Measurements from ENCODE around the gene ESRRA. TPM values are rescaled to one million over a fixed set of nuclear protein-coding genes. Genes with fewer than 3 reads are reported as not detected.
A peak's percentile ranks its signal among the peaks of the same experiment; 100 is the strongest.

ESRRA gene
- total RNA-seq, 1 experiment from 2014 or later, result 16.2 TPM

DNA sequence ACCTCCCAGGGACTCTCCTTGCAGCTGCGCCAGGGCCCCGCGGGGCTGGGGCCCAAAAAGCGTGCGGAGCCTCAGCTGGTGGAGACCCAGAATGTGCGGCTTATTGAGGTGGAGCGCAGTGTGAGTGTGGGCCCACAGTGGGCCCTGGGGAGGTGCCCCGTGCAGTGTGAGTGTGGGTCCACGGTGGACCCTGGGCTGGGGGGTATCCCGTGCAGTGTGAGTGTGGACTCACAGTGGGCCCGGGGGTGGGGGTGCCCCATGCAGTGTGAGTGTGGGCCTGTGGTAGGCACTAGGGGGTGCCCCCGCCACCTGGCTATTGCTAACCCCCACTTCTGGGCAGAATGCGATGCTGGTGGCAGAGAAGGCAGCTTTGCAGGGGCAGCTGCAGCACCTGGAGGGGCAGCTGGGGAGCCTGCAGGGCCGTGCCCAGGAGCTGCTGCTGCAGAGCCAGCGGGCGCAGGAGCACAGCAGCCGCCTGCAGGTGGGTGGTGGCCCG, 45.9 kb downstream of the ESRRA start:
- DNase-seq (ENCODE audit: low spot score), result no peak

DNA sequence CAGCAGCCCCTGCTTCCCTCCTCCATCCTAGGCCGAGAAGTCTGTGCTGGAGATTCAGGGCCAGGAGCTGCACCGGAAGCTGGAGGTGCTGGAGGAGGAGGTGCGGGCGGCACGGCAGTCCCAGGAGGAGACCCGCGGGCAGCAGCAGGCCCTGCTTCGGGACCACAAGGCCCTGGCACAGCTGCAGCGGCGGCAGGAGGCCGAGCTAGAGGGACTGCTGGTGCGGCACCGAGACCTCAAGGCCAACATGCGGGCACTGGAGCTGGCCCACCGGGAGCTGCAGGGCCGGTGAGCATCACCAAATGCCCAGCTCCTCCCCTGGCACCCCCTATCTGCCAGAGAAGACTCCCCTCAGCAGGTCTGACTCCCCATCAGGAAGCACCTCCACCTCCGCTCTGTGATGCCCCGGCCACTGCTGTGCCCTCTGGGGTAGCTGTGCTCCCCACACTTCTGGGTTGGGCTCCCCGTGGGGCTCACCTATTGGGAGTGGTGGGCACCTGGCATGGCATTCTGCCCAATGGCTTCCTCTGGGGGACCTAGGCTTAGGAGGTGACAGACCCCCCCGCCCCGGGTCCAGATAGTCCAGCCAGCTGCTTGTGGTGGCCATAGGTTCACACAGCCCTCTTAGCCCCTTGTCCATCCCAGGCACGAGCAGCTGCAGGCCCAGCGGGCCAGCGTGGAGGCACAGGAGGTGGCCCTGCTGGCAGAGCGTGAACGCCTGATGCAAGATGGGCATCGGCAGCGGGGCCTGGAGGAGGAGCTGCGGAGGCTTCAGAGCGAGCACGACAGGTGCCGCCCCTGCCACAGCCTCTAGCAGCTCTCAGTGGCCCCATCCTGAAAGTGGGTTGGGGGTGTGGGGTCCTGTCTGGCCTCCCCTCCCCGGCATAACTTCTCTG, 47.0 kb downstream of the ESRRA start:
- DNase-seq (ENCODE audit: low spot score), result no peak

DNA sequence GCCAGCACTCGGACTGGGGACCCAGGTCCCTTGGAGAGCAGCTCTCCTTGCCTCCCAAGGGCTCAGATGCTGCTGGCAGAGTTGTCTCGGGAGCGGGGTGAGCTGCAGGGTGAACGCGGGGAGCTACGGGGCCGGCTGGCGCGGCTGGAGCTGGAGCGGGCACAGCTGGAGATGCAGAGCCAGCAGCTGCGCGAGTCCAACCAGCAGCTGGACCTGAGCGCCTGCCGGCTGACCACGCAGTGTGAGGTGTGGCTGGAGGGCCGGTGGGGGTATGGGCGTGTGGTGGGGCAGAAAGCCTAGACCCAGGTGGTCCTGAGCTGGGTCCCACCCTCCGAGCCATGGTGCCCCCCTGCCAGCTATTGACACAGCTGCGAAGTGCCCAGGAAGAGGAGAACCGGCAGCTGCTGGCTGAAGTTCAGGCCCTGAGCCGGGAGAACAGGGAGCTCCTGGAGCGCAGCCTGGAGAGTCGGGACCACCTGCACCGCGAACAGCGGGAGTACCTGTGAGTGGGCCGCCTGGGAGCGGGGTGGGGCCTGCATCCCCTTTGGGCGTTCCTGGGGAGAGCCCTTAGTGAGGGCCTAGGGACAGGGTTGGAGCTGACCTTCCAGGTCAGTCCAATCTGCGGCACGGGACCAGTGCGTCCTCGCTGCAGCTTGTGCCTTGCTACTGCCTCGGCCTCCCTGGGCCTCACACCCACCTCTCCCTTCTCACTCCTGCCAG, 47.8 kb downstream of the ESRRA start:
- DNase-seq (ENCODE audit: low spot score), result no peak

DNA sequence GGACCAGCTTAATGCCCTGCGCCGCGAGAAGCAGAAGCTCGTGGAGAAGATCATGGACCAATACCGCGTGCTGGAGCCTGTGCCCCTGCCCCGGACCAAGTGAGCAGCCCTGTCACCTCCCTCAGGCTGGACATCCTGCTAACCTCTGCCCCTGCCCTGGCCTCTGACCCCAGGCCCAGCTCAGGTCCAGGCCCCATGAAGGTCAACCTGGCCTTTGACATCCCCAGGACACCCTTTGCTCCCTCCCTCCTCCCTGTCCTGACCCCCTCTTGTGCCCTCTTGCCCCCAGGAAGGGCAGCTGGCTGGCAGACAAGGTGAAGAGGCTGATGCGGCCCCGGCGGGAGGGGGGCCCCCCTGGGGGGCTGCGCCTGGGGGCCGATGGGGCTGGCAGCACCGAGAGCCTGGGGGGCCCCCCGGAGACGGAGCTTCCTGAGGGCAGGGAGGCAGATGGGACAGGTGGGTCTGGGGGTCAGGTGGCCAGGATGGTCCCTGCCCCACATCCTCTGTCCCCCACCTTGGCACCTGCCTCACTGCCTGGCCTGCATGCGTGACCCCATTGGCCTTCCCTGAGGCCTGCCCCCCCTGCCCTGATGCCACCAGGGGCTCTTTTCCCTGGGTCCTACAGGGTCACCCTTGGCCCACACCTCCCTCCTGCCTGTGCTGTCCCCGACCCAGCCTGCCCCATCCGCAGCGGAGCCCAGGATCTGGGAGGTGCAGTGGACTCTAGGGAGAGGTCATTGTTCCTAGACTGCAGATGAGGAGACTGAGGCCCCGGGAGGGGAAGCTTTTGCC, 48.6 kb downstream of the ESRRA start:
- DNase-seq (ENCODE audit: low spot score), result no peak

DNA sequence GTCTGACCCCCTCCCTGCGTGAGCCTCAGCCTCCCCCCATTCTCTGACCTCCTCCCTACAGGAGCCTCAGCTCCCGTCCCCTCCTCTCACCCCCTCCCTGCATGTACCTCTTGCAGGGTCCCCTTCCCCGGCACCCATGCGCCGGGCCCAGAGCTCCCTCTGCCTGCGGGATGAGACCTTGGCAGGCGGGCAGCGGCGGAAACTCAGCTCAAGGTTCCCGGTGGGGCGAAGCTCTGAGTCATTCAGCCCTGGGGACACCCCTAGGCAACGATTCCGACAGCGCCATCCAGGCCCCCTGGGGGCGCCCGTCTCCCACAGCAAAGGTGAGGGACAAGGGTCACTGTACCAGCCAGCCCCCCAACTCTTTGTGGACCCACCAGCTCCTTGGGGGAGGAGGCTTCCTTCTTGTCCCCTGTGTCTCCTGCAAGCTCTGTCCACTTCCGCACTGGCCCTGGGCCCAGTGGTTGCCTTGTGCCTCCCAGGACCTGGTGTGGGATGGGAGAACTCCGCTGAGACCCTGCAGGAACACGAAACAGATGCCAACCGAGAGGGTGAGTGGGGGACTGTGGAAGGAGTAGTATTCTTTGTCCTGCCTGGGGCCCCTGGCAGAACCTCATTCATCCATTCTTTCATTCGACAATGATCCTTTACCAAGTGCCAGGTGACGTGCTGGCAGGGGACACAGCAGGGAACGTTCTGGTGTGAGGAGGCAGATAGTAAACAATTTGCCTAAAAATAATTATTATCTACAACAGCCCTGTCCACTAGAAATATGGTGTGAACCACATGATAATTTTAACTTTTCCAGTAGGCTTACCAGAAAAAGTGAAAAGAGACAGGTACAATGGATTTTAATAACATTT, 50.0 kb downstream of the ESRRA start:
- DNase-seq (ENCODE audit: low spot score), result peak; percentile 81

DNA sequence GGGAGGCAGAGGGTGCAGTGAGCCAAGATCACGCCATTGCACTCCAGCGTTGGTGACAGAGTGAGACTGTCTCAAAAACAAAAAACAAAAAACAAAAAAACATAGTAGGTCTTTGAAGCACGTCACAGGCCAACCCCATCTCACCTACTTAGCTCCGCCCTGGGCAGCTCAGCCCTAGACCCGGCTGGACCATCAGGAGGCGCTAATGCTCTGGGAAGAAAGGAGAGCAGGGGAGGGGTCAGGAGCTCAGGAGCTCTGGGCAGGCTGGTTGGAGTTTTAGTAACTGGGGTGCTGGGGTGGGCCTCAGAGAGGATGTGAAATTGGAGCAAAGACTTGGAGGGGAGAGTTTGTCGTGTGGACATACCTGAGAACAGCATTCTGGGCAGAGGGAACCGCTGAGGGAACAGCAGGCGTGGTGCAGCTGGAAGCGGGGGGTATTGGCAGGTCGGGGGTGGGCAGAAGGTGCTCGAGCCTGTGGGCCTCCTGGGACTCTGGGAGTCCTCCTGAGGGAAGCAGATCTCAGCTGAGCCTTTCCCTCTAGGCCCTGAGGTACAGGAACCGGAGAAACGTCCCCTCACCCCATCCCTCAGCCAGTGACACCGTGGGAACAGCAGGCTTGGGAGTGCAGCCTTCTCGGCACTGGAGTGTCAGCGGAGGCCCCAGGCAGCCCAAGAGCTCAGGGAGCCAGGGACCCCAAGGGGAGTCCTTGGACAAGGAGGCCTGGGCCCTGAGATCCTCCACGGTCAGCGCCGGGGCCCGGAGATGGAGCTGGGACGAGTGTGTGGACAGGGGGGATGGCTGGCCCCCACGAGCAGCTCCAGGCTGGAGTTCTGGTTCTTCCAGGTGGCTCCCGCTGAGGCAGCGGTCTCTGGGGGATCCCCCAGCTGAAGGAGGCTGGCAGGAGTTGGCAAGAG, 51.4 kb downstream of the ESRRA start:
- DNase-seq (ENCODE audit: low spot score), result peak; percentile 59

DNA sequence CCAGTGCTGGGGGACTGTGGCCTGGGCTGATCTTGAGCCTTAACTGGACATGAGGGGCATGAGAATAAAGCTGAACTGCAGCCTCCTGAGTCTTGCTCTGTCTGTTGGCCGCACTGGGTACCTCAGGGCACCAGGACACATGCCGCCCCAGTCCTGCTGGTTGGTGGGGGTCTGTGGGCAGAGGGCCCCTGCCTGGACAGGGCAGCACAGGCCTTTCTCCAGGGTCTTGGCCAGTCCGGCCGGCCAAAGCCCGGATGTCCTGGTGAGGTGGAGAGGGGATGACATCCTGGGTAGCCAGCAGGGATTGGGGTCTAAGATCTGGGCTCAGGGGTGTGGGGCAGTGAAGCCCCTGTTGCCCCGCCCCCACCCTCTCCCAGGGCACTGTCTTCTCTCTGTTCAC, 52.1 kb downstream of the ESRRA start:
- DNase-seq (ENCODE audit: low spot score), result no peak

DNA sequence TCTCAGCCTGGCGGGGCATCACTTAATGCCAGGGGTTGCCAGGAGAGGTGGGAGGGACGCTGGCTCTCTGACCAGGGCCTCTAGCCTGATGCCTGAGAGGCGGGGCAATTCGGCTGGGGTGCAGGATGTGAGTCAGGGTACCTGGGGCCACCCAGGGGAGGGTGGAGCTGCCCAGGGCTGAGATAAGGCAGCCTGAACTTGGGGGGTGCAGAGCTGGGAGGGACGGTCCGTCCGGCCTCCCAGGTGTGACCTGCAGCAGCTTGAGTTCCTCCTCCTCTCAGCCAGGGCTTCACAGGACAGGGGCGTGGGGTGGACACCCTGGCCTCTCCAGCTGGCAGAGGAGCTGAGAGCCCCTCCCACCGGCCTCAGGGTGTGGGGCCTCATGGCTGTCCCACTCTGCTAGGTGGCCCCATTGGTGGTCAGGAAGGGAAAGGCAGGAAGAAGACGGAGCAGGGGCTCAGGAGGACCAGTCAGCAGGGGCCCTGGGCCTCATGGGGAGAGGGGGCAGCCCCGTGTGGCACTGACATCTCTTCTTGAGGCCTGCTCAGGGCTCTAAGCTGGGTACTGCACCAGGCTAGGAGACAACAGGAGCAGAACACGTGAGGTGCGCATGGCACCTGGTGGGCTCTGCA, 52.7 kb downstream of the ESRRA start:
- peak; percentile 53 for DNase-seq (ENCODE audit: low spot score)

DNA sequence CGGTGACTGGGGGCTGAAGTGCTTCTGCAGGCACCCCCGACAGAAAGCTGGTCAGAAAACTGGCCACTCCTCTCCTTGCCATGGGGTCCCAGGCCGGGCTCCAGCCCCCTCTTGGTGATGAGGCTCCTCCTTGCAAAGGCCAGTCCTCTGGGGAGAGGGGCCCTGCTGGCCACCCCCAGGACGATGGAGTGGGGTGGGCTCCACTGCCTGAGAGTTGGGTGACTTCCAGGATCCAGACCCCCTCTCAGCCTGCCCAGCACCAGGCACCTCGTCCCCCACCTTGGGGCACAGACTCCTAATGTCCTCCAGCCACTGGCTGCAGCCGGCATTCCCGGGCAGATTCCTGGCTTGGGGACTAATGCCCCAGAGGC, 53.2 kb downstream of the ESRRA start:
- no peak for DNase-seq (ENCODE audit: low spot score)

DNA sequence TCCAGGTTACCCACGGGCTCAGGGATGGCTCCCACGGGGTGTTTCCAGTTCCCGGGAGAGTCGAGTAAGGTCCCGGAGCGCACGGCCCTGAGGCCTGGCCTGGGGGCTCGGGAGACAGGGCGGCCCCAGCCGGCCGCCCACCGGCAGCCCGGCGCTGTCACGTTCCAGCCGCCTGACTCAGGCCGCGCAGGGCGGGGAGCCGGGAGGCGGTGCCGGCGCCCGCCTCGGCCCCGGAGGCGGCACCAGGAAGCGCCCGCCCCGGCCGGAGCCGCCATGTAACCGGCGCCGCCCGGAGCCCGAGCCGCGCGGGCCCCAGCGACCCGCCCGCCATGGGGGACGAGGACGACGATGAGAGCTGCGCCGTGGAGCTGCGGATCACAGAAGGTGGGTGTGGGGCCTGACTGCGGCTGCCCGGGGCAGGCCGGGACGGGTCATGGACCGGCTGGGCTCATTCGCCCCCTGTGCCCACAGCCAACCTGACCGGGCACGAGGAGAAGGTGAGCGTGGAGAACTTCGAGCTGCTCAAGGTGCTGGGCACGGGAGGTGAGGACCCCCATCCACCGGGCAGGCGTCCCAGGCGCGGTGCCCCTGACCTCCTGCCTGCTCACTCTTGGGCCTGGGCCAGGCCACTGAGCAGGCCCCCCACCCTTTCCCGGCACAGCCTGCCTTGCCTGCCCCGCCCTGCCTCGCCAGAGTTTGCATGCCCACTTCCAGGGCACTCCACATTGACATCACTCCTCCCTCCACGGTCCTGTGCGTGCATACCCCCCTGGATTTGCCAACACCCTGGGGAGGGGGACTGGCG, 53.8 kb downstream of the ESRRA start, which contains the start of gene RPS6KA4:
Gene RPS6KA4, plus strand, starts transcription at position 256 of the 805 bp plus-strand sequence. Its CDS starts 74 bp downstream, at position 330.
- DNase-seq (ENCODE audit: low spot score), result no peak

DNA sequence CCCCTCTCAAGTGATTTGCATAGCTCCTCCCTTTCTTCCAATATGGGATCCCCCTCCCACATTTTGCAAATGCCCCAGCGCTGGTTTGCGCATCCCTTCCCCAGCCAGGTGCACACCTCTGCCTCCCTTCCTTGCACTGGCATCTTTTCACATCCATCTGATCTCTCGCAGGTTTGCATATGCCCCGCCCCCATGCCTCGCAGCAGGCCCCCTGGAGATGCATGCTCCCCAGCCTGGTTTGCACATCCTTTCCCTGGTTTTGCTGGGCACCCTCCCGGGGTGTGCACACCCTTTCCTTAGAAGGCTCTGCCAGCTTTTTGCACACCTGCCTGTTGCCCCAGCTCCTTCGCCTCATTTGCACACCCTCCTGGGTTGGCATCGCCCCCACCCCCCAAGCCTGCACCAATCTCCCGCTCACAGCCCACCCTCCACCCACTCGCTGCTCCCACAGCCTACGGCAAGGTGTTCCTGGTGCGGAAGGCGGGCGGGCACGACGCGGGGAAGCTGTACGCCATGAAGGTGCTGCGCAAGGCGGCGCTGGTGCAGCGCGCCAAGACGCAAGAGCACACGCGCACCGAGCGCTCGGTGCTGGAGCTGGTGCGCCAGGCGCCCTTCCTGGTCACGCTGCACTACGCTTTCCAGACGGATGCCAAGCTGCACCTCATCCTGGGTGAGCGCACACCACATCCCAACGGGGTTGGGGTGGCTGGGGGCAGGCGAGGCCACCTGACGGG, 54.6 kb downstream of the ESRRA start:
- DNase-seq (ENCODE audit: low spot score), result no peak

DNA sequence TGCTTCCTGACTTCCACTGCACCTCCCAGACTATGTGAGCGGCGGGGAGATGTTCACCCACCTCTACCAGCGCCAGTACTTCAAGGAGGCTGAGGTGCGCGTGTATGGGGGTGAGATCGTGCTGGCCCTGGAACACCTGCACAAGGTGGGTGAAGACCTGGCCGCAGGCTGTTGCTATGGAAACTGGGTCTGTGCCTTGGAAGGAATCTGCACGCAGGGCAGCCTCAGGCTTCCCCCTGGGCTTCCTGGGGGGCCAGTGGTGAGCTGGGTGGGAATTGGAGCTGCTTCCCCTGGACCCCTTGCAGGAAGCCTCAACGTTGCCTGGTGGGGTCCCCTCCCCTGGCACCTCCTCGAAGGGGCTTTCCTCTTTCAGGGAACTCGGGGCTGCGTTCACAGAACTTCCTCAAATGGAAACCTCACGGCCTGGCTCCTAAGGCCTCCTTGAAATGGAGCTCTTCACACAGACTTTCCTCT, 55.2 kb downstream of the ESRRA start:
- DNase-seq (ENCODE audit: low spot score), result no peak

DNA sequence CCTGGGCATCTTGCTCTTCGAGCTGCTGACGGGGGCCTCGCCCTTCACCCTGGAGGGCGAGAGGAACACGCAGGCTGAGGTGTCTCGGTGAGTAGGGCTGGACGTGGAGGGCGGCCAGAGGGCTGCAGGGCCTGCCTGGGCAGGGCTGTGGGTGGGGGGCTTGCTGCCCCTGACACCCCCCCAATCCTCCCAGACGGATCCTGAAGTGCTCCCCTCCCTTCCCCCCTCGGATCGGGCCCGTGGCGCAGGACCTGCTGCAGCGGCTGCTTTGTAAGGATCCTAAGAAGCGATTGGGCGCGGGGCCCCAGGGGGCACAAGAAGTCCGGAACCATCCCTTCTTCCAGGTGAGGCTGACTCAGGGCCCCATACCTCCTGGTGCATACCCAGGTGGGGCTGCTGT, 56.3 kb downstream of the ESRRA start:
- DNase-seq (ENCODE audit: low spot score), result no peak

DNA sequence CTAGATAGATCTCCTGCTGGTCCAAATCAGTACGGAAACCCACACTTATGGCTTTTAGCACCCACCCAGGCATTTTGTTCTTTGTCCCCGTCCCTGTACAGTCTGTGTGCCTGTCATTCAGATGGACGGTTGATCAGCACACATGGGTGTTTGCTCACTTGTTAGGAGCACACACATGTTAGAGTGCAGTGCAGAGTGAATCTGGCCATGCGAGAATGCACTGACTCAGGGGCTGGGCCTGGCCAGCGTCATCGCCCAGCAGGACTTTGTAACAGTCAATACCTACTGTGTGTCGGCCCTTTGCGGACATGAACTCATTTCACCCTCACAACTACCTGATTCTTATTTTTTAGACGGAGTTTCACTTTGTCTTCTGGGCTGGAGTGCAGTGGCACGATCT, 57.0 kb downstream of the ESRRA start:
- DNase-seq (ENCODE audit: low spot score), result no peak

DNA sequence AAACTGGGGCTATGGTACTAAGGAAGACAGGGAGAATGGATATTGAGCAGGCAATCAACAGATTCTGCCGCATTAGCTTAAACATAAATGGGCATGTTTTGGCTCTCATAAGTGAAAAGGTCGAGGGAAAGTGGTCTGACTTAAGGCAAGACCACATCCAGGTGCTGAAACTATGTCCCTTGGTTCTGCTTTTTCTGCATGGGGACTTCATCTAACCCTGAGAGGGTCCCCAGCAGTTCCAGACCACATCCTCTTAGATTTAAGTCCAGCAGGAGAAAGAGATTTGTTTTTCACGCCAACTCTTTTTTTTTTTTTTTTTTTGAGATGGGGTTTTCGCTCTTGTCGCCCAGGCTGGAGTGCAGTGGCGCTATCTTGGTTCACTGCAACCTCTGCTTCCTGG, 59.1 kb downstream of the ESRRA start:
- no peak for DNase-seq (ENCODE audit: low spot score)

DNA sequence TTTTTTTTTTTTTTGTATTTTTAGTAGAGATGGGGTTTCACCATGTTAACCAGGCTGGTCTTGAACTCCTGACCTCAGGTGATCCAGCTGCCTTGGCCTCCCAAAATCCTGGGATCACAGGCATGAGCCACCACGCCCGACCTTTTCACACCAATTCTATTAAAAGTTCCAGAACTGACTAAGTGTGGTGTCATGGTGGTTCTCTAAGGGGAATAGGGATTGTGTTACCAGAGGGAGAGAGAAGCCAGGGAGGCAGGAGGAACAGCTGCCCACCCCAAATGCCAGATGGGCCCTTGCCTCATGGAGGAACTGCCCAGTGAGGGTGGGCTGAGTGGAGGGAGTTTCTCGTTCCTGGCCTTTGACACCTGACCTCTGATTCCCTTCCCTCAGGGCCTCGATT, 59.6 kb downstream of the ESRRA start:
- no peak for DNase-seq (ENCODE audit: low spot score)
